HG03095 (cell line): ENCODE data around the gene TBKBP1.

Experiments
- ATAC-seq: cut with Tn5 transposase; IDR thresholded peaks from one replicate; pipeline ENCODE4 v1.9.1; 2021; ENCODE audit warnings: moderate library complexity; ENCODE audit not compliant: unreplicated experiment

Gene TBKBP1

GRCh38 chr17:47698749-47699535, 5.0 kb downstream of the TBKBP1 start:
- ATAC-seq: no peak

- ATAC-seq: no peak
Observed at GRCh38 chr17:47699536-47699840, 5.5 kb downstream of the TBKBP1 start.

- ATAC-seq: no peak
Observed at GRCh38 chr17:47700471-47701449, 6.8 kb downstream of the TBKBP1 start.

GRCh38 chr17:47701608-47702007, 7.6 kb downstream of the TBKBP1 start:
- no peak for ATAC-seq

GRCh38 chr17:47702391-47702995, 8.5 kb downstream of the TBKBP1 start:
- ATAC-seq: no peak

- ATAC-seq: no peak
Observed at GRCh38 chr17:47703191-47703591, 9.2 kb downstream of the TBKBP1 start.

- no peak for ATAC-seq
Observed at GRCh38 chr17:47703671-47704070, 9.7 kb downstream of the TBKBP1 start.

GRCh38 chr17:47704116-47704515, 10.2 kb downstream of the TBKBP1 start:
- no peak for ATAC-seq

GRCh38 chr17:47704736-47705135, 10.8 kb downstream of the TBKBP1 start:
- no peak for ATAC-seq

GRCh38 chr17:47705536-47706530, 11.9 kb downstream of the TBKBP1 start:
- ATAC-seq: no peak

- ATAC-seq: no peak
Observed at GRCh38 chr17:47707056-47707804, 13.3 kb downstream of the TBKBP1 start.

GRCh38 chr17:47707884-47708283, 13.9 kb downstream of the TBKBP1 start:
- no peak for ATAC-seq

- ATAC-seq: no peak
Observed at GRCh38 chr17:47708312-47708863, 14.4 kb downstream of the TBKBP1 start.

- ATAC-seq: no peak
Observed at GRCh38 chr17:47708864-47709541, 15.0 kb downstream of the TBKBP1 start.

- no peak for ATAC-seq
Observed at GRCh38 chr17:47709594-47709993, 15.6 kb downstream of the TBKBP1 start.

- ATAC-seq: no peak
Observed at GRCh38 chr17:47711366-47712099, 17.6 kb downstream of the TBKBP1 start.

- ATAC-seq: no peak
Observed at GRCh38 chr17:47712330-47713023, 18.5 kb downstream of the TBKBP1 start.
